ENCODE measurements around the gene MMP23B.

MMP23B gene

GRCh38 chr1:1620433-1621139, 11.4 kb upstream of the MMP23B start:
- in situ Hi-C loops (cut with HindIII; ENCODE audit: low sequenced_read_pairs) = no loop called here
- no peak for TF ChIP-seq CTCF (IDR thresholded peaks at IDR 0.05; ENCODE audit: low read depth, low read length, missing control alignments)

GRCh38 chr1:1621173-1622009, 10.6 kb upstream of the MMP23B start:
- DNase-seq (ENCODE audit: low read depth) = no peak
- in situ Hi-C loops (cut with HindIII; ENCODE audit: low sequenced_read_pairs) = no loop called here
- no peak for TF ChIP-seq CTCF (IDR thresholded peaks at IDR 0.05; ENCODE audit: low read depth, low read length, missing control alignments)
- no peak overlapping the region for H3K4me3 ChIP-seq (ENCODE audit: low read depth, low read length)

More at GRCh38 chr1:1620433-1621139, 11.4 kb upstream of the MMP23B start:
- no peak for DNase-seq (ENCODE audit: low read depth)
- no peak overlapping the region for H3K4me3 ChIP-seq (ENCODE audit: low read depth, low read length)

- no peak overlapping the region for H3K4me3 ChIP-seq (ENCODE audit: low read depth, low read length)
- in situ Hi-C loops (cut with HindIII; ENCODE audit: low sequenced_read_pairs) = no loop called here
- peak; percentile 32 for DNase-seq (ENCODE audit: low read depth)
- TF ChIP-seq CTCF (IDR thresholded peaks at IDR 0.05; ENCODE audit: low read depth, low read length, missing control alignments) = no peak
Measured at GRCh38 chr1:1622010-1622787, 9.8 kb upstream of the MMP23B start.

DNA sequence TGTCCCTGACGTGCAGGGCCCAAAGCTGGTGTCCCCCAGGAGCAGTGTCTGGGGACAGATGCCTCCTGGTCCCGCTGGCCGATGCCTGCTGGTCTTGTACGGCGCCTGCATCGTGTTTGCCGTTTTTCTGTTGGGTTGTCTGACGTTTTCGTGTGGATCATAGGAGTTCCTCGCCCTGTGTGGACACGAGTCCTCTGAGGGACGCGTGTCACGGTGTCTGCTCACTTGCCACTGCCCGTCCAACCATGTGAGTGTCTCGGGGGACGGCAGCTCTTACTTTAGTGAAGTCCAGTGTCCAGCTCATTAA, 9.2 kb upstream of the MMP23B start:
- TF ChIP-seq CTCF (IDR thresholded peaks at IDR 0.05; ENCODE audit: low read depth, low read length, missing control alignments) = no peak
- H3K4me3 ChIP-seq (ENCODE audit: low read depth, low read length) = no peak overlapping the region
- no peak for DNase-seq (ENCODE audit: low read depth)
- in situ Hi-C loops (cut with HindIII; ENCODE audit: low sequenced_read_pairs) = no loop called here

DNA sequence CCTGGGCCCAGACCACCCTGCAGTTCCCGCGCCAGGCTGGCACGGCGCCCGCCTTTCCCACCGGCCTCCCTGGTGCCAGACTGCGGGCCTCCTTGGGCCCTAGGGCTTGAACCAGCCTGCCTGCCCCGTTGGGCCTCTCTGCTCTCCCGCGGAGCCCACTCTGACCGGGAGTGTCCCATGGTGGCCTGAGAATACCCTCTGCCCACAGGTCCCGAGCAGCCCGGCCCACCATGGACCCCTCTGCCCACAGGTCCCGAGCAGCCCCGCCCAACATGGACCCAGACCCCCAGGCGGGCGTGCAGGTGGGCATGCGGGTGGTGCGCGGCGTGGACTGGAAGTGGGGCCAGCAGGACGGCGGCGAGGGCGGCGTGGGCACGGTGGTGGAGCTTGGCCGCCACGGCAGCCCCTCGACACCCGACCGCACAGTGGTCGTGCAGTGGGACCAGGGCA, 8.8 kb upstream of the MMP23B start:
- TF ChIP-seq CTCF (IDR thresholded peaks at IDR 0.05; ENCODE audit: low read depth, low read length, missing control alignments) = no peak
- in situ Hi-C loops (cut with HindIII; ENCODE audit: low sequenced_read_pairs) = no loop called here
- no peak overlapping the region for H3K4me3 ChIP-seq (ENCODE audit: low read depth, low read length)
- DNase-seq (ENCODE audit: low read depth) = no peak

- H3K4me3 ChIP-seq (ENCODE audit: low read depth, low read length) = no peak overlapping the region
- in situ Hi-C loops (cut with HindIII; ENCODE audit: low sequenced_read_pairs) = no loop called here
- DNase-seq (ENCODE audit: low read depth) = no peak
- TF ChIP-seq CTCF (IDR thresholded peaks at IDR 0.05; ENCODE audit: low read depth, low read length, missing control alignments) = no peak
Measured at GRCh38 chr1:1623631-1624442, 8.1 kb upstream of the MMP23B start.

Measured in astrocyte of the cerebellum (primary cell).